HepG2 (cell line): ENCODE data around the gene SYMPK. TPM values are rescaled to one million over a fixed set of nuclear protein-coding genes. Genes with fewer than 3 reads are reported as not detected.

Experiments used
- FOXA1 ChIP-seq, 2 experiments: fragments of 450-650 bp in 1 of 2; sonication (generic) in 1 of 2; formaldehyde crosslinking in 1 of 2; IDR thresholded peaks; 2 replicates each; pipeline versions ENCODE4 v1.4.0 to v1.6.1; 2016 to 2020; ENCODE audit warnings: missing genetic modification reagents in 1 of 2
- GABPA ChIP-seq, 2 experiments: IDR thresholded peaks; 2 replicates each; pipeline ENCODE4 v1.6.1; 2011 to 2016; ENCODE audit warnings: low read depth in 2 of 2, low read length in 1 of 2, missing biosample characterization in 1 of 2, missing genetic modification characterization in 1 of 2
- GATAD2A ChIP-seq: IDR thresholded peaks from 2 replicates; pipeline ENCODE4 v1.6.1; 2016
- KDM3A ChIP-seq: IDR thresholded peaks from 2 replicates; pipeline ENCODE4 v1.6.1; 2018; ENCODE audit warnings: low read depth, missing compliant biosample characterization
- MLX ChIP-seq: IDR thresholded peaks from 2 replicates; pipeline ENCODE4 v1.6.1; 2016
- MTA1 ChIP-seq: sonication (generic); formaldehyde crosslinking; IDR thresholded peaks from 2 replicates; pipeline ENCODE4 v1.4.0; 2020; ENCODE audit warnings: missing genetic modification reagents, mild to moderate bottlenecking, borderline replicate concordance
- MYPOP ChIP-seq: sonication (generic); formaldehyde crosslinking; IDR thresholded peaks from 2 replicates; pipeline ENCODE4 v1.8.1; 2023; ENCODE audit warnings: mild to moderate bottlenecking, moderate library complexity, missing genetic modification reagents
- NONO ChIP-seq, 2 experiments: fragments of 450-650 bp in 1 of 2; sonication (generic) in 1 of 2; formaldehyde crosslinking in 1 of 2; IDR thresholded peaks in 1 of 2; conservative IDR thresholded peaks in 1 of 2; 2 replicates each; pipeline versions ENCODE4 v1.6.1 to v1.8.0; 2017 to 2022; ENCODE audit warnings: mild to moderate bottlenecking in 1 of 2, missing genetic modification reagents in 1 of 2, moderate library complexity in 1 of 2
- PPARG ChIP-seq: conservative IDR thresholded peaks from 2 replicates; pipeline ENCODE4 v1.6.1; 2016; ENCODE audit warnings: missing biosample characterization, missing genetic modification reagents
- SALL1 ChIP-seq: sonication (generic); formaldehyde crosslinking; IDR thresholded peaks from 2 replicates; pipeline ENCODE4 v1.8.0; 2022; ENCODE audit warnings: mild to moderate bottlenecking, missing genetic modification reagents
- SMAD1 ChIP-seq: sonication (generic); formaldehyde crosslinking; IDR thresholded peaks from 2 replicates; pipeline ENCODE4 v1.4.0; 2020; ENCODE audit warnings: missing genetic modification reagents, low read depth, mild to moderate bottlenecking, borderline replicate concordance
- SMARCE1 ChIP-seq: fragments of 450-650 bp; IDR thresholded peaks from 2 replicates; pipeline ENCODE4 v1.6.1; 2017; ENCODE audit warnings: borderline replicate concordance
- ZBTB4 ChIP-seq: sonication (generic); formaldehyde crosslinking; IDR thresholded peaks from 2 replicates; pipeline ENCODE4 v1.4.0; 2020; ENCODE audit warnings: missing genetic modification reagents, mild to moderate bottlenecking, borderline replicate concordance
- ZNF225 ChIP-seq: sonication (generic); formaldehyde crosslinking; IDR thresholded peaks from 2 replicates; pipeline ENCODE4 v1.4.0; 2020; ENCODE audit warnings: mild to moderate bottlenecking, missing genetic modification reagents
- ZNF280D ChIP-seq: sonication (generic); formaldehyde crosslinking; IDR thresholded peaks from 2 replicates; pipeline ENCODE4 v1.5.1; 2020; ENCODE audit warnings: mild to moderate bottlenecking, missing genetic modification reagents
- ZNF441 ChIP-seq: sonication (generic); formaldehyde crosslinking; IDR thresholded peaks from 2 replicates; pipeline ENCODE4 v1.7.0; 2021; ENCODE audit warnings: missing genetic modification reagents, borderline replicate concordance
- ZNF761 ChIP-seq: sonication (generic); formaldehyde crosslinking; conservative IDR thresholded peaks from 2 replicates; pipeline ENCODE4 v1.4.0; 2020; ENCODE audit warnings: mild to moderate bottlenecking, missing genetic modification reagents
- ZNF773 ChIP-seq: sonication (generic); formaldehyde crosslinking; IDR thresholded peaks from 2 replicates; pipeline ENCODE4 v1.4.0; 2020; ENCODE audit warnings: missing genetic modification reagents, borderline replicate concordance
- ZNF777 ChIP-seq: sonication (generic); formaldehyde crosslinking; IDR thresholded peaks from 2 replicates; pipeline ENCODE4 v1.4.0; 2020; ENCODE audit warnings: missing genetic modification reagents
- ZSCAN31 ChIP-seq: sonication (generic); formaldehyde crosslinking; IDR thresholded peaks from 2 replicates; pipeline ENCODE4 v1.5.0; 2020; ENCODE audit warnings: low read depth, mild to moderate bottlenecking, missing genetic modification reagents
- polyA plus RNA-seq, 8 experiments: library from polyadenylated mRNA; depleted of rRNA in 3 of 8; stranded (reverse) in 7 of 8; unstranded in 1 of 8; fragments of >200 nt; fragmentation: Illumina TruSeq in 4 of 8; extraction: Trizol in 4 of 8; gene quantifications; 2 replicates each; pipeline versions ENCODE4 v1.2.1 to v1.2.3, GENCODE V29; 2011 to 2016; ENCODE audit warnings: low read depth in 4 of 8, missing spikeins in 1 of 8, mixed read lengths in 1 of 8; ENCODE audit not compliant: insufficient read depth in 1 of 8
- total RNA-seq, 5 experiments: library from RNA; depleted of rRNA; stranded (reverse); fragments of >200 nt; fragmentation: Illumina TruSeq; extraction: Trizol; gene quantifications; 2 replicates each; pipeline ENCODE4 v1.2.3, GENCODE V29; 2016; ENCODE audit warnings: low read depth in 1 of 5

The SYMPK gene
- total and polyA plus RNA-seq, 2 of the 13 experiments (the other 11 are each of a cell fraction or from before 2014, with no cell fraction given), result 21.9 to 55.7 TPM

GRCh38 chr19:45862564-45863334, at the start of gene SYMPK (continued):
- TF ChIP-seq KDM3A, result peak; percentile 62; the same call in 1 of the 2 replicates
- peak; percentile 46; the same call in 1 of the 2 replicates for TF ChIP-seq ZBTB4 (CRISPR knock-in tag)
- TF ChIP-seq NONO (IDR thresholded peaks at IDR 0.05), result no peak
- peak; percentile 77 for TF ChIP-seq NONO (CRISPR knock-in tag; conservative IDR thresholded peaks at IDR 0.05)
- no peak; the same call in 1 of the 2 replicates for TF ChIP-seq ZNF280D (CRISPR knock-in tag)
- TF ChIP-seq ZSCAN31, result peak; percentile 90
- TF ChIP-seq ZNF761 (CRISPR knock-in tag), result no peak; the same call in 1 of the 2 replicates
- no peak for TF ChIP-seq ZNF773 (CRISPR knock-in tag)
- TF ChIP-seq ZNF441 (CRISPR knock-in tag), result 0 out of 2 replicates have a peak, but pooled peaks have one; percentile 59
- TF ChIP-seq FOXA1 (IDR thresholded peaks at IDR 0.05), result no peak
- 0 out of 2 replicates have a peak, but pooled peaks have one; percentile 10 for TF ChIP-seq FOXA1 (CRISPR knock-in tag; IDR thresholded peaks at IDR 0.05)
- 0 out of 2 replicates have a peak, but pooled peaks have one; percentile 73 for TF ChIP-seq ZNF225 (CRISPR knock-in tag)
- TF ChIP-seq MYPOP (CRISPR knock-in tag), result no peak
- peak; percentile 90; the same call in 1 of the 2 replicates for TF ChIP-seq SMAD1 (CRISPR knock-in tag)
- no peak; the same call in 1 of the 2 replicates for TF ChIP-seq MTA1 (CRISPR knock-in tag)
- TF ChIP-seq SMARCE1, result no peak
- peak; percentile 91 for TF ChIP-seq GABPA (IDR thresholded peaks at IDR 0.05; ENCODE audit: low read depth, low read length)
- TF ChIP-seq GABPA (CRISPR knock-in tag; IDR thresholded peaks at IDR 0.05; ENCODE audit: low read depth), result peak; percentile 97
- peak; percentile 53; the same call in 1 of the 2 replicates for TF ChIP-seq MLX (CRISPR knock-in tag)
- peak; percentile 64 for TF ChIP-seq SALL1 (CRISPR knock-in tag)
- TF ChIP-seq ZNF777, result peak; percentile 1; the same call in 1 of the 2 replicates
- peak; percentile 53; the same call in 1 of the 2 replicates for TF ChIP-seq GATAD2A (CRISPR knock-in tag)
- TF ChIP-seq PPARG (CRISPR knock-in tag), result 0 out of 2 replicates have a peak, but pooled peaks have one; percentile 15
